OCI-LY3 (cell line): Measurements from ENCODE around the gene MTTP.

Source experiments
- H2AFZ ChIP-seq: fragments of 200-600, 300-600 bp; shearing (Covaris generic); 2 replicates; pipeline ENCODE4 v1.6.0; 2014; ENCODE audit warnings: antibody characterized with exemption, low read depth, low read length
- H3K27ac ChIP-seq: fragments of 200-600, 300-600 bp; sonication (generic); 2 replicates; pipeline ENCODE4 v1.5.1; 2014; ENCODE audit warnings: mild to moderate bottlenecking, low read length, moderate library complexity, mixed read lengths
- H3K27me3 ChIP-seq: fragments of 200-600, 300-600 bp; sonication (generic); 2 replicates; pipeline ENCODE4 v1.6.1; 2014; ENCODE audit warnings: low read depth, low read length, mixed read lengths
- H3K36me3 ChIP-seq: fragments of 200-600, 300-600 bp; sonication (generic); replicated peaks from 2 replicates; pipeline ENCODE3; 2014; ENCODE audit warnings: low read depth, low read length, mixed read lengths
- H3K4me1 ChIP-seq: fragments of 300-600, 200-600 bp; sonication (generic); 2 replicates; pipeline ENCODE4 v1.6.1; 2014; ENCODE audit warnings: low read length, mixed read lengths
- H3K4me2 ChIP-seq: fragments of 200-600, 300-600 bp; sonication (generic); 2 replicates; pipeline ENCODE4 v1.6.1; 2014; ENCODE audit warnings: low read length, mixed read lengths
- H3K4me3 ChIP-seq: fragments of 300-600, 200-600 bp; sonication (generic); 2 replicates; pipeline ENCODE4 v1.5.1; 2014; ENCODE audit warnings: antibody characterized with exemption, mild to moderate bottlenecking, low read length, moderate library complexity
- H3K79me2 ChIP-seq: fragments of 300-600, 200-600 bp; shearing (Covaris generic); 2 replicates; pipeline ENCODE4 v1.6.1; 2014; ENCODE audit warnings: mild to moderate bottlenecking, low read length, mixed read lengths
- H3K9ac ChIP-seq: fragments of 300-600, 200-600 bp; shearing (Covaris generic); 2 replicates; pipeline ENCODE4 v1.6.0; 2014; ENCODE audit warnings: mild to moderate bottlenecking, low read length, moderate library complexity
- H3K9me3 ChIP-seq: fragments of 200-600, 300-600 bp; shearing (Covaris generic); 2 replicates; pipeline ENCODE4 v1.6.1; 2014; ENCODE audit warnings: low read length, mixed read lengths; ENCODE audit not compliant: insufficient read depth
- H4K20me1 ChIP-seq: fragments of 200-600, 300-600 bp; sonication (generic); 2 replicates; pipeline ENCODE4 v1.6.1; 2016; ENCODE audit warnings: low read length, mixed read lengths; ENCODE audit not compliant: insufficient read depth
- EZH2phosphoT487 ChIP-seq: fragments of 200-600 bp; shearing (Covaris generic); IDR thresholded peaks from 2 replicates; pipeline ENCODE4 v1.6.1; 2018; ENCODE audit warnings: antibody characterized with exemption, mixed run types, low read depth
- TF ChIP-seq, protein P1 (sequence below): fragments of 200-600, 300-600 bp; sonication (generic); IDR thresholded peaks from 2 replicates; pipeline ENCODE4 v1.5.1; 2014; ENCODE audit warnings: antibody characterized with exemption, low read length, low read depth

The MTTP gene

GRCh38 chr4:99648321-99648720 lies 73.7 kb downstream of the MTTP start:
- H2AFZ ChIP-seq, result no peak overlapping the region
- H3K79me2 ChIP-seq, result no peaks in the 10 kb centered on the region
- TF ChIP-seq, protein P1, sequence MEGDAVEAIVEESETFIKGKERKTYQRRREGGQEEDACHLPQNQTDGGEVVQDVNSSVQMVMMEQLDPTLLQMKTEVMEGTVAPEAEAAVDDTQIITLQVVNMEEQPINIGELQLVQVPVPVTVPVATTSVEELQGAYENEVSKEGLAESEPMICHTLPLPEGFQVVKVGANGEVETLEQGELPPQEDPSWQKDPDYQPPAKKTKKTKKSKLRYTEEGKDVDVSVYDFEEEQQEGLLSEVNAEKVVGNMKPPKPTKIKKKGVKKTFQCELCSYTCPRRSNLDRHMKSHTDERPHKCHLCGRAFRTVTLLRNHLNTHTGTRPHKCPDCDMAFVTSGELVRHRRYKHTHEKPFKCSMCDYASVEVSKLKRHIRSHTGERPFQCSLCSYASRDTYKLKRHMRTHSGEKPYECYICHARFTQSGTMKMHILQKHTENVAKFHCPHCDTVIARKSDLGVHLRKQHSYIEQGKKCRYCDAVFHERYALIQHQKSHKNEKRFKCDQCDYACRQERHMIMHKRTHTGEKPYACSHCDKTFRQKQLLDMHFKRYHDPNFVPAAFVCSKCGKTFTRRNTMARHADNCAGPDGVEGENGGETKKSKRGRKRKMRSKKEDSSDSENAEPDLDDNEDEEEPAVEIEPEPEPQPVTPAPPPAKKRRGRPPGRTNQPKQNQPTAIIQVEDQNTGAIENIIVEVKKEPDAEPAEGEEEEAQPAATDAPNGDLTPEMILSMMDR, result no peak
- TF ChIP-seq EZH2phosphoT487, result no peak
- no peaks in the 10 kb centered on the region for H3K27me3 ChIP-seq
- H3K9me3 ChIP-seq, result no peaks in the 10 kb centered on the region
- H3K36me3 ChIP-seq, result no peaks in the 10 kb centered on the region
- H3K4me2 ChIP-seq, result no peak overlapping the region
- no peak overlapping the region for H3K27ac ChIP-seq
- no peak overlapping the region for H3K4me3 ChIP-seq
- no peak overlapping the region for H3K9ac ChIP-seq
- H4K20me1 ChIP-seq, result no peaks in the 10 kb centered on the region
- no peaks in the 10 kb centered on the region for H3K4me1 ChIP-seq

DNA sequence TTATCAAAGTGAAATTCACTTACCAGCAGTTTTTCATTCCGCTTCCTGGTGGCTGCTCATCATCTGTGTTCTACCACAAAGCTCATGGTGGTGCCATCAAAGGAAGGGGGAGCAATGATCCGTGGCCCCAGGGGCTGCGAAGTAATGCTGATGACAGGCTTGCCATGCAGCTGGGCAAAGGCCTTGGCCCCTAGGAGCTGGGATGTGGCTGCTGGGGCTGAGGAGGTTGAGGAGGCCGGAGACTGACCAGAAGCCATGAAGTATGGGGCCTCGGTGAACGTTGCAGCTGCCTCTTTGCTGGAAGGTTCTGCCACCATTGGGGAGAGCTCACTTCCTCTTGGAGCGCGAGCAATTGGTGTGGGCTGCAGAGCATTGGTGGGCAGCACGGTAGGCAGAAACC lies 74.6 kb downstream of the MTTP start:
- Histone ChIP-seq H3K27ac (no peak overlapping the region), H3K27me3 (no peaks in the 10 kb centered on the region), H3K4me1 (no peaks in the 10 kb centered on the region), H4K20me1 (no peaks in the 10 kb centered on the region), H3K36me3 (no peaks in the 10 kb centered on the region), H3K9ac (no peak overlapping the region), H2AFZ (no peak overlapping the region), H3K4me3 (no peak overlapping the region), H3K9me3 (no peaks in the 10 kb centered on the region), H3K4me2 (no peak overlapping the region), H3K79me2 (no peaks in the 10 kb centered on the region)
- no peak for TF ChIP-seq EZH2phosphoT487
- TF ChIP-seq, protein P1, result no peak

DNA sequence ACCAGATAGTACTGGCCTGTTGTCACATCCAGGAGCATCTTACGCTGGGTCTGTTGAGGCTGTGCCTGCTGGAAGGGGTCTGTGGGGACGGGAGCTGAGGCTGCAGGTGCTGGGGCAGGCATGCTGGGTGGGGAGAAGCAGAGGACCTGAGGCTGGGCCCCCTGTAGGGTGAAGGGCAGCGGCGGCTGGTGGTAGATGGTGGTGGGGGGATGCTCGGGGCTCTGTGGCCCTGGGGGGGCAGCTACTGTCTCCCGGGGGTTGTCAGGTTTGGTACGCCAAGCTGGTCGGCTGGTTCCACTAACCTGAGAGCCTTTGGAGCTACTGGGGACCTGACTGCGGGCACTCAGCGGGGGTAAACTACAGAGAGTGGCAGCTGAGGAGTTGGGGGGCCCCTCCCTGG lies 75.2 kb downstream of the MTTP start:
- TF ChIP-seq, protein P1, result no peak
- TF ChIP-seq EZH2phosphoT487, result no peak
- H3K4me3 ChIP-seq, result no peak overlapping the region
- H3K4me2 ChIP-seq, result no peak overlapping the region
- no peaks in the 10 kb centered on the region for H3K27me3 ChIP-seq
- H4K20me1 ChIP-seq, result no peaks in the 10 kb centered on the region
- no peak overlapping the region for H3K27ac ChIP-seq
- H3K9ac ChIP-seq, result no peak overlapping the region
- H3K36me3 ChIP-seq, result no peaks in the 10 kb centered on the region
- H3K9me3 ChIP-seq, result no peaks in the 10 kb centered on the region
- no peaks in the 10 kb centered on the region for H3K79me2 ChIP-seq
- no peaks in the 10 kb centered on the region for H3K4me1 ChIP-seq
- no peak overlapping the region for H2AFZ ChIP-seq

DNA sequence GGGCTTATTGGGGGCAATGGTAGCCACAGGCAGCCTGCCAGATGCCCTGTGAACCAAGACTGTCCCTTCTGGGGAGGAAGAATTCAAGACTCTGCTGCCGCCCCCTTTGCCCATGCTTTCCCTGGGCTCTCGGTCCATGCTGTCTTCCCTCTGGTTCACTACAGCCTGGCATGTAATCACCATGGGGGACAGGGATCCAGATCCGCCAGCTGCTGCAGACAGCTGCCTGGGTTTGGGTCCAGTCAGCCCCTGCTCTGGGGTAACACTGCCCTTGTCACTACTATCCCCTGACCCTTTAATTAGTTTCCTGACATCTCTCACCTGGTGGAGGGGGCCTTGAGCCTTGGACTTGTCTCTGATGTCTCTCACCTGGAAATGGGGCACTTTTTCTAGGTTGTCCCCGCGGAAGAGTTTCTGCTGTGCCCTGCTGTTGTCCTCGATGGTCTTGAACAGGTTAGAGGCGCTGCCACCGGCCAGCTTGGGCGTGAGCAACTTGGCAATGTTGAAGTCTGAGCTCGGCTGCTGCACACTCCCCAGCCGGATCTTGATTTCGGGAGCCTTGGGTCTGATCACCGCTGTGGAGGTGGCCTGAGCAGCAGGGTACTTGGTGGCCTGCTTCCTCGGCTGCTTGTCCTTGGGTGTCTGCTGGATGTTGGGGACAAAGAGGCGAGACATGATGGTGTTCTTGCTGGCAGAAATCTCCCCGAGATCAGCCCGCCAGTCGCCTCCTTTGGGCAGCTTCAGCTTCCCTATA lies 76.6 kb downstream of the MTTP start:
- Histone ChIP-seq H3K79me2 (no peaks in the 10 kb centered on the region), H3K4me3 (no peak overlapping the region), H3K4me2 (no peak overlapping the region), H3K27me3 (no peaks in the 10 kb centered on the region), H4K20me1 (no peaks in the 10 kb centered on the region), H3K9ac (no peak overlapping the region), H3K27ac (no peak overlapping the region), H2AFZ (no peak overlapping the region), H3K36me3 (no peaks in the 10 kb centered on the region), H3K4me1 (no peaks in the 10 kb centered on the region), H3K9me3 (no peaks in the 10 kb centered on the region)
- TF ChIP-seq, protein P1, result no peak
- no peak for TF ChIP-seq EZH2phosphoT487
